Erythroblast (primary cell): ENCODE data around the gene EXOC3.
"Not testable (repeated sequence)": the region's sequence is repeated elsewhere in the genome, so short reads cannot be mapped to it uniquely, and the experiment has no call there.

Experiments used
- DNase-seq, 2 experiments: peaks; one replicate each; lab custom pipeline; 2025; lab: John Stamatoyannopoulos, UW
- GATA1 ChIP-seq: IDR thresholded peaks from 2 replicates; pipeline ENCODE4 v1.6.1; 2011; ENCODE audit warnings: low read depth, mild to moderate bottlenecking, control low read depth, low read length, moderate library complexity
- POLR2A ChIP-seq: IDR thresholded peaks from 2 replicates; pipeline ENCODE4 v1.6.1; 2011; ENCODE audit warnings: mild to moderate bottlenecking, low read length

The EXOC3 gene

GRCh38 chr5:466661-467310 lies 23.8 kb downstream of the EXOC3 start:
- no peak for DNase-seq
- TF ChIP-seq GATA1: no peak
- no peak for TF ChIP-seq POLR2A

DNA sequence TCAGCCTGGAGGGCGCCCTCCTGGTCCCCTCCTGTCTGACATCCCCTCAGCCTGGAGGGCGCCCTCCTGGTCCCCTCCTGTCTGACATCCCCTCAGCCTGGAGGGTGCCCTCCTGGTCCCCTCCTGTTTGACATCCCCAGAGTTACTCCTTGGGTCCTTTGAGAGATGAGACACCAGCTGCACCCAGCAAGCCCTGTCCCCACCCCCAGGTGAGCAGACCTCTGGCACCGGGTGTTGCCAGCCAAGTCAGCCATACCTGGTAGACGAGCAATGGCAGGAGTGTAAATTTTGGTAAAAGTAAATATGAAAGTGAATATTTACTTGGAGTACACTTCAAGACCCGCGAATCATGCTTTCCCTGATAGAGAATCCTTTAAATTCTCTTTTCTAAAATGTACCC lies 25.4 kb downstream of the EXOC3 start:
- TF ChIP-seq POLR2A (no peak), GATA1 (no peak)
- no peak for DNase-seq

GRCh38 chr5:469752-470483 lies 26.9 kb downstream of the EXOC3 start:
- no peak for DNase-seq
- no peak for TF ChIP-seq POLR2A
- TF ChIP-seq GATA1: no peak

DNA sequence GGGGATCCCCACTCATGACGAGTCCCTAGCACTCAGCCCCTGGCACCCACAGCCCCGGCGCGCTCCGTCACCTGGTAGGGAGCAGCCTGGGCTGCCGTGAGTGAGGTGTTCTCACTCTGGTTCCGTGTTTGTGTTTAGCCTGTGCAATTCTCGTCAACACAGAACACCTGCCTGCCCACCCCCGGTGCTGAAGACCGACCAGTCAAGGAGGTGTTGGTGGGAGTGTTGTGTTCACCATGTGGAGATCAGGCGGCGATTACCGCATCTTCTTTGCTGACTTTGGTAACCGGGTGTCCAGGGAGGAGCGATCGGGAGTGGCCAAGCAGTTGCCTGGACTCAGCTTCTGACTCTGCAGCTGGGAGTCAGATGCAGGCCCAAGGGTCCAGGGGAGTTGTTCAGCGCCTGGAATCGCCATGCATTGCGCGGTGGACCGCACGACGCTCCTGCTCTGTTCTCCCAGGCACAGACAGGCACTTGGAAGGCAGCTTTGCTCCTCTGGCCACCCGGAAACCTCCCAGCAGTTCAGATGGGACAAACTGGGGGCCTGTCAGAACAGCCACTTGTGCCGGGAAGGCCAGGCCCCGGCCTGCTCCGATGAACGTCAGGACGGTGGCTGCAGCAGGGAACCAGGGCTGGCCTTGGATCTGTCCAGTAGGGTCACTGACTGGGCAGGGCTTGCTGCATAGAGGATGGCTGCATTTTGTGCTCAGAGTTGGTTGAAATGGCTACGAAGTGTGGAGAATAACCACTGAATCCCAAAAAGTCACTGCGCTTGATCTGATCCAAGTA lies 28.2 kb downstream of the EXOC3 start:
- no peak for DNase-seq
- no peak for TF ChIP-seq GATA1
- no peak for TF ChIP-seq POLR2A

- TF ChIP-seq POLR2A (no peak), GATA1 (no peak)
- no peak for DNase-seq
Measured at GRCh38 chr5:471750-472058, 28.7 kb downstream of the EXOC3 start.

DNA sequence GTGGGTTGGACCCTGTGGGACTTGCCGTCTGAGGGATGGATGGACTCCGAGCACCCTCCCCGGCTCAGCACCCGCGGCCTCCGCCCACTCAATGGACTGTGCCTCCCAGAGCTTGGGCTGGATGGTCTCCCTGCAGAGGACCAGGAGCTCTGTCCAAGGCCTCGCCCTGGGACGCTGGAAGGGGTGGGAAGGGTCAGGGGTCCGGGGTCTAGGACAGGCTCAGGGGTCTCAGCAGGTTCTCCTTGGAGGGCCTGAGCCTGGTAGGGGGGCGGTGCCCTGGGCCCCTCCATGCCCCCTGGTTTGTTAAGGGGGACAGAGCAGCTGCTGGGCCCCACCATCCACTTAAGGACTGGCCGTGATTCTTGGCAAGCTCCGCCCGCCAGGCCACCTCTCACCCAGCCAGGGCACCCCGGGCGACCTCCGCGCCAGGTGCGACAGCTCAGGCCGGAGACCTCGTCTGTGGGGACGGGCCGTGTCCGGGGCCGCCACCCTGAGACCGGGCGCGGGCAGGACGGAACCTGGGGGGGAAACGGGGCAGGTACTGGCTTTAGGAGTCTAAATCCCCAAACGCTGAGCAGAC lies 29.2 kb downstream of the EXOC3 start:
- TF ChIP-seq POLR2A (no peak), GATA1 (no peak)
- peak in 1 of 2 experiments; percentile 39 for DNase-seq

DNA sequence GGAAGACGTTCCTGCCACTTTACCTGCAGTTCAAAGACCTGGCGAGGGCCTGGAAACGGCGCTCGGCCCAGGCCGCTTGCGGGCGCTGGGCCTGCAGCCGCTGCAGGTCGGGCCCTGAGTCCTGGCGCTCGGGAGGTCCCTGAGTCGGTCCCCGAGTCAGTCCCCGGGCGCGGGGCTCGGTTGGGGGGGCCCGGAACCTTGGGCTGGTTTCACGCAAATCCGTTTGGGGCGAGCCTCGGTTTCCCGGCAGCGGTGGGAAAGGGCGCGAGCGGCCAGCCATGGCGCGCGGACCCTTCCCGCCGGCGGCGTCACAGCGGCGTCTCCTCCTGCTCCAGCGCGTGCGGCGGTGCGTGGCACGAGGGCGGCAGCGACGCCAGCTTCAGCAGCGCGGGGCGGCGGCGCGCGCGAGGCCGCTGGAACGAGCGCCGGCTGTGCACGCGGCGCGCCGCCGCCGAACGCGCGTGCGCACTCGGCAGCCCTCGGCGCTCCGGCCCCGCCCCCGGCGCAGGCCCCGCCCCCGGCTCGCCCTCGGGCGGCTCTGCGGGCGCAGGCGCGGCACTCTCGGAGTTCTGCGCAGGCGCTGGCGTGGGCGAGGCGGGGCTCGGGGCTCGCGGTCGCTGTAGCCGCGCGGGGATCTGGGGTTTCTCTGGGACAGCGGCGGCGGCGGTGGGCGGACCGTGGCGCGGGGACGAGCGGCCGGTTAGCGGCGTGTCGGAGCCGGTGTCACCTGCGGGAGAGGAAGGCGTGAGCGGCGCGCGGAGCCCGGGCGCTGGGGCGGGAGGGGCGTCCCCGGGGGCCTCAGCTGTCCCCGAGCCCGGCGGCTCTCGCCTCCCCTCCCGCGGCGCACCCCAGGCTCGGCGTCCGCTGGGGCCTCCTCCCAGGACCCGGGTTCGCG lies 29.9 kb downstream of the EXOC3 start:
- DNase-seq: peak; percentile 91 to 94
- peak; percentile 63 for TF ChIP-seq POLR2A
- TF ChIP-seq GATA1: no peak

DNA sequence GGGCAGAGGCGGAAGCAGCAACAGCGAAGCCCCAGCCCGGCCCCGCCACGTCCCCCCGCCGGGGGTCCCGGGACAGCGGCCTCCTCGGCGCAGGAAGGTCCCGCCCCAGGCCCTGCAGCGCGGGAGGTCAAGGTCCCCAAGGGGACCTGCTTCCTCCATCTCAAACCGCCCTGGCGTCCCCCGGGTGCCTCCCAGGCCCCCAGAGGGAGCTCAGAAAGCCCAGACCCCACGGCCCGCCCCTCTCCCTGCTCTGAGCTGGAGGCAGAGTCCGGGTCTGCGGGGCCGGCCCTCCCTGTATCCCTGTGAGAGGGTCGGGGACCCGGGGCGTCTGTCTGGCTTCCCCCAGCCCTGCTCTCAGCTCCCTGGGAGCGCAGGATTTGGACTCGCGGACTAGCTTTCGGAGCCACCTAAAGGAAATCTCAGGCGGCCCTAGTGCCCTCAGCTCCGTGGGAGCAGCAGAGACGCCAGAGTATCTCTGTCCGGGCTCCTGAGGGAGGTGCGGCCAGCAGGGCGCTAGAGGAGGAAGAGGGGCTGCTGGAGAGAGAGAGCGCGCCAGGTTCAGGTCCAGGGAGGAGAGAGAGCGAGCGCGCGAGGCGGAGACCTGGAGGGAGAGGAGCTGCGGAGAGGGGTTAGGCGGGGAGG lies 30.7 kb downstream of the EXOC3 start:
- TF ChIP-seq POLR2A (no peak), GATA1 (no peak)
- DNase-seq: peak; percentile 29 to 36

DNA sequence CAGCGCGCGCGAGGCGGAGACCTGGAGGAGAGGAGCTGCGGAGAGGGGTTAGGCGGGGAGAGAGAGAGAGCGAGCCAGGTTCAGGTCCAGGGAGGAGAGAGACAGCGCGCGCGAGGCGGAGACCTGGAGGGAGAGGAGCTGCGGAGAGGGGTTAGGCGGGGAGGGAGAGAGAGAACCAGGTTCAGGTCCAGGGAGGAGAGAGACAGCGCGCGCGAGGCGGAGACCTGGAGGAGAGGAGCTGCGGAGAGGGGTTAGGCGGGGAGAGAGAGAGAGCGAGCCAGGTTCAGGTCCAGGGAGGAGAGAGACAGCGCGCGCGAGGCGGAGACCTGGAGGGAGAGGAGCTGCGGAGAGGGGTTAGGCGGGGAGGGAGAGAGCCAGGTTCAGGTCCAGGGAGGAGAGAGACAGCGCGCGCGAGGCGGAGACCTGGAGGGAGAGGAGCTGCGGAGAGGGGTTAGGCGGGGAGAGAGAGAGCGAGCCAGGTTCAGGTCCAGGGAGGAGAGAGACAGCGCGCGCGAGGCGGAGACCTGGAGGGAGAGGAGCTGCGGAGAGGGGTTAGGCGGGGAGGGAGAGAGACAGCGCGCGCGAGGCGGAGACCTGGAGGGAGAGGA lies 31.4 kb downstream of the EXOC3 start:
- not testable (repeated sequence) for DNase-seq

GRCh38 chr5:474840-475661 lies 32.1 kb downstream of the EXOC3 start:
- TF ChIP-seq POLR2A: no peak
- no peak for DNase-seq

DNA sequence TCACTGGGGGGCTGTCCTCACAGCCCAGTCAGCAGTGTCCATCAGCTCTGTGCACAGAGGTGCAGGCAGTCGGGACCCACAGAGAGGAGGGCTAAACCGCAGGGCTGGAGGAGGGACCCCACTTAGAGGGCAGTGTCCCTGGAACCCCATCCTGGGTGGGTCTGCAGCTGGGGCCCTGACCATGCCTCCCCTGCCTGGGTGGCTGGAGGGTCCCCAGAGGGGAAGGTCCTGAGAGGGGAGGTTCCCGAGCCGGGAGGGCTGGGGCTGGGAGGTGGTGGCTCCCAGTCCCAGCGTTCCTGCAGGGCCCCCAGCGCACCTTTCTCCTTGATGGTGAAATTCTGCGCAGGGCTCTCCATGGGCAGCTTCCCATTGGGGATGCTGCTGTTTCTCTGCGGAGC lies 32.7 kb downstream of the EXOC3 start:
- no peak for TF ChIP-seq GATA1
- no peak for TF ChIP-seq POLR2A
- no peak for DNase-seq
